DOHH2 (cell line): ENCODE results near the gene CNTF.

Experiments used
- H3F3A ChIP-seq: fragments of 200-600 bp; sonication (generic), shearing (Covaris generic); 2 replicates; pipeline ENCODE4 v1.6.0; 2016; ENCODE audit warnings: antibody characterized with exemption, mild to moderate bottlenecking; ENCODE audit not compliant: control insufficient read depth, insufficient read depth
- H3K27ac ChIP-seq: fragments of 200-600 bp; sonication (generic); 2 replicates; pipeline ENCODE4 v1.5.1; 2014; ENCODE audit warnings: low read depth, mild to moderate bottlenecking, low read length, moderate library complexity
- H3K27me3 ChIP-seq: fragments of 200-600 bp; sonication (generic); 2 replicates; pipeline ENCODE4 v1.6.1; 2014; ENCODE audit warnings: mild to moderate bottlenecking, low read length, mixed read lengths; ENCODE audit not compliant: control insufficient read depth
- H3K36me3 ChIP-seq: fragments of 200-600 bp; sonication (generic); 2 replicates; pipeline ENCODE4 v1.6.1; 2014; ENCODE audit warnings: mild to moderate bottlenecking, low read length, moderate library complexity, mixed read lengths; ENCODE audit not compliant: control insufficient read depth
- H3K4me1 ChIP-seq: fragments of 200-600 bp; sonication (generic); 2 replicates; pipeline ENCODE4 v1.6.1; 2014; ENCODE audit warnings: mild to moderate bottlenecking, low read length, mixed read lengths; ENCODE audit not compliant: control insufficient read depth
- H3K4me2 ChIP-seq: fragments of 200-600 bp; sonication (generic); 2 replicates; pipeline ENCODE4 v1.6.0; 2014; ENCODE audit warnings: mild to moderate bottlenecking, low read length, moderate library complexity
- H3K4me3 ChIP-seq: fragments of 200-600 bp; sonication (generic); 2 replicates; pipeline ENCODE4 v1.5.1; 2014; ENCODE audit warnings: mild to moderate bottlenecking, low read length, mixed read lengths
- H3K79me2 ChIP-seq: fragments of 200-600 bp; sonication (generic); 2 replicates; pipeline ENCODE4 v1.6.1; 2014; ENCODE audit warnings: mild to moderate bottlenecking, low read length, mixed read lengths; ENCODE audit not compliant: control insufficient read depth
- H3K9me2 ChIP-seq: fragments of 200-600 bp; sonication (generic); replicated peaks from 2 replicates; pipeline ENCODE4 v1.6.1; 2014; ENCODE audit warnings: mild to moderate bottlenecking, low read length, mixed read lengths; ENCODE audit not compliant: control insufficient read depth
- H3K9me3 ChIP-seq: fragments of 200-600 bp; sonication (generic); 2 replicates; pipeline ENCODE4 v1.6.1; 2014; ENCODE audit warnings: antibody characterized with exemption, low read length, mixed read lengths; ENCODE audit not compliant: control insufficient read depth, insufficient read depth
- H4K20me1 ChIP-seq: fragments of 200-600 bp; sonication (generic); 2 replicates; pipeline ENCODE4 v1.6.0; 2014; ENCODE audit warnings: low read depth, mild to moderate bottlenecking, antibody characterized with exemption, low read length, moderate library complexity; ENCODE audit not compliant: control insufficient read depth, insufficient read depth
- CTCF ChIP-seq: fragments of 200-600 bp; sonication (generic); IDR thresholded peaks from one replicate; pipeline ENCODE4 v1.5.1; 2014; ENCODE audit warnings: antibody characterized with exemption, mild to moderate bottlenecking, low read depth, low read length; ENCODE audit not compliant: poor library complexity, severe bottlenecking
- EZH2phosphoT487 ChIP-seq: fragments of 200-600 bp; sonication (generic); IDR thresholded peaks from 2 replicates; pipeline ENCODE4 v1.6.1; 2017; ENCODE audit warnings: borderline replicate concordance, mild to moderate bottlenecking, antibody characterized with exemption, low read length, moderate library complexity, mixed read lengths

The CNTF gene

GRCh38 chr11:58636587-58636986 is 14.1 kb downstream of the CNTF start:
- Histone ChIP-seq H3K9me2 (no peaks in the 10 kb centered on the region), H3K79me2 (no peaks in the 10 kb centered on the region), H3K4me2 (no peak overlapping the region), H3F3A (no peaks in the 10 kb centered on the region), H3K36me3 (no peaks in the 10 kb centered on the region), H3K9me3 (no peaks in the 10 kb centered on the region), H3K27me3 (no peaks in the 10 kb centered on the region), H3K27ac (no peak overlapping the region), H3K4me1 (no peaks in the 10 kb centered on the region), H3K4me3 (no peak overlapping the region), H4K20me1 (no peaks in the 10 kb centered on the region)
- no peak for TF ChIP-seq CTCF
- no peak for TF ChIP-seq EZH2phosphoT487

GRCh38 chr11:58637371-58637770 is 14.9 kb downstream of the CNTF start:
- H3K9me2 ChIP-seq, result no peaks in the 10 kb centered on the region
- no peaks in the 10 kb centered on the region for H3K4me1 ChIP-seq
- H4K20me1 ChIP-seq, result no peaks in the 10 kb centered on the region
- H3K27me3 ChIP-seq, result no peaks in the 10 kb centered on the region
- H3K4me2 ChIP-seq, result no peak overlapping the region
- H3K79me2 ChIP-seq, result no peaks in the 10 kb centered on the region
- H3K9me3 ChIP-seq, result no peaks in the 10 kb centered on the region
- no peak overlapping the region for H3K27ac ChIP-seq
- no peaks in the 10 kb centered on the region for H3F3A ChIP-seq
- TF ChIP-seq CTCF (no peak), EZH2phosphoT487 (no peak)
- H3K36me3 ChIP-seq, result no peaks in the 10 kb centered on the region
- no peak overlapping the region for H3K4me3 ChIP-seq

GRCh38 chr11:58639103-58639502 is 16.6 kb downstream of the CNTF start:
- TF ChIP-seq CTCF (no peak), EZH2phosphoT487 (no peak)
- Histone ChIP-seq H3K4me1 (no peaks in the 10 kb centered on the region), H3K27me3 (no peaks in the 10 kb centered on the region)

GRCh38 chr11:58639669-58640068 is 17.2 kb downstream of the CNTF start:
- no peaks in the 10 kb centered on the region for H3K9me2 ChIP-seq
- no peaks in the 10 kb centered on the region for H3K9me3 ChIP-seq
- H3K27me3 ChIP-seq, result no peaks in the 10 kb centered on the region
- H3F3A ChIP-seq, result no peaks in the 10 kb centered on the region
- H3K4me3 ChIP-seq, result no peak overlapping the region
- H3K4me1 ChIP-seq, result no peaks in the 10 kb centered on the region
- no peaks in the 10 kb centered on the region for H3K79me2 ChIP-seq
- no peak for TF ChIP-seq CTCF
- TF ChIP-seq EZH2phosphoT487, result no peak
- no peak overlapping the region for H3K27ac ChIP-seq
- no peaks in the 10 kb centered on the region for H3K36me3 ChIP-seq
- no peaks in the 10 kb centered on the region for H4K20me1 ChIP-seq
- no peak overlapping the region for H3K4me2 ChIP-seq

More at GRCh38 chr11:58639103-58639502, 16.6 kb downstream of the CNTF start:
- no peaks in the 10 kb centered on the region for H3K9me3 ChIP-seq
- H3K9me2 ChIP-seq, result no peaks in the 10 kb centered on the region
- no peak overlapping the region for H3K4me3 ChIP-seq
- no peaks in the 10 kb centered on the region for H3K79me2 ChIP-seq
- no peak overlapping the region for H3K27ac ChIP-seq
- H3F3A ChIP-seq, result no peaks in the 10 kb centered on the region
- H4K20me1 ChIP-seq, result no peaks in the 10 kb centered on the region
- H3K36me3 ChIP-seq, result no peaks in the 10 kb centered on the region
- no peak overlapping the region for H3K4me2 ChIP-seq
